HK-2 (cell line): Measurements from ENCODE around the gene IRF9.

Experiments
- DNase-seq: peaks from one replicate; pipeline ENCODE4 v3.0.0-alpha.2; 2018; ENCODE audit not compliant: unreplicated experiment

Gene IRF9

DNA sequence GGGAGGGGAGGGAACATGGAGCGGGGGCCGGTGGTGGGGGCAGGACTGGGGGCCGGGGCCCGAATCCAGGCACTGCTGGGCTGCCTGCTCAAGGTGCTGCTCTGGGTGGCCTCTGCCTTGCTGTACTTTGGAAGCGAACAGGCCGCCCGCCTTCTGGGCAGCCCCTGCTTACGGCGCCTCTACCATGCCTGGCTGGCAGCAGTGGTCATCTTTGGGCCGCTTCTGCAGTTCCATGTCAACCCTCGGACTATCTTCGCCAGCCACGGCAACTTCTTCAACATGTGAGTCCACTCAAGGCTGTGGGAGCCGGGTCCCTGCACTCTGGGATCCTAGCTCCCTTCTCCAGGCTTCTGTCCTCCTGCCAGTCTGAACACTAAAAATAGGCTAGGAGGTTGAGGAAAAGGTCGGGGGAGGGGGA is 29.5 kb upstream of the IRF9 start:
- no peak for DNase-seq

DNA sequence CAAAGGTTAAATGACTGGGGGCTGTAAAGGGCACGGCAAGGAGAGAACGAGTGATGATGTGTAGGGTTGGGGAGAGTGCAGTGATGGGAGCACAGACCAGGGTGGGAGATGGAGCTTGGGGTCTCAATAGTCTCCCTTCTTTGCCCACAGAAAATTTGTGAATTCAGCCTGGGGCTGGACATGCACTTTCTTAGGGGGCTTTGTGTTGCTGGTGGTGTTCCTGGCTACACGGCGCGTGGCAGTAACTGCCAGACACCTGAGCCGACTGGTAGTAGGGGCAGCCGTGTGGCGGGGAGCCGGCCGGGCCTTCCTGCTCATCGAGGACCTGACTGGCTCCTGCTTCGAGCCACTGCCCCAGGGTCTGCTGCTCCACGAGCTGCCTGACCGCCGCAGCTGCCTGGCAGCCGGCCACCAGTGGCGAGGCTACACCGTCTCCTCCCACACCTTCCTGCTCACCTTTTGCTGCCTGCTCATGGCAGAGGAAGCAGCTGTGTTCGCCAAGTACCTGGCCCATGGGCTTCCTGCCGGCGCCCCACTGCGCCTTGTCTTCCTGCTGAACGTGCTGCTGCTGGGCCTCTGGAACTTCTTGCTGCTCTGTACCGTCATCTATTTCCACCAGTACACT is 28.9 kb upstream of the IRF9 start:
- DNase-seq: no peak

DNA sequence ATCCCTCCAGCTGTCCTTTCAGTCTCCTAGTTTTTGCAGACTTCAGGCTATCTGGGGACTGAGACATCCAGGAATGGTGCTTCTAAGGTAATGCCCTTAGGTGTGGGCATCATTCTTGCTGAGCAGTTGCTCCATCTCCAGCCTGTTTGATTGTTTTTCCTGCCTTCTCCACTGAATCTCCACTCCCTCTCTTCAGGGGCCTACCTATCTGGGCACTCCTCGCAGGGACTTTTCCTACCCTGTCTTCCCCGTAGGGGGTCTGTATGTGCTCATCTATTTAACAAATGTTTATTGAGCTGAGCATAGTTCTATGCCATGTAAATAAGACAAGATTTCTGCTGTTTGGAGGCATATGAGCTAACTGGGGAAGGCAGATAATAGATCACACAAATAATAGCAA is 28.1 kb upstream of the IRF9 start:
- no peak for DNase-seq

DNA sequence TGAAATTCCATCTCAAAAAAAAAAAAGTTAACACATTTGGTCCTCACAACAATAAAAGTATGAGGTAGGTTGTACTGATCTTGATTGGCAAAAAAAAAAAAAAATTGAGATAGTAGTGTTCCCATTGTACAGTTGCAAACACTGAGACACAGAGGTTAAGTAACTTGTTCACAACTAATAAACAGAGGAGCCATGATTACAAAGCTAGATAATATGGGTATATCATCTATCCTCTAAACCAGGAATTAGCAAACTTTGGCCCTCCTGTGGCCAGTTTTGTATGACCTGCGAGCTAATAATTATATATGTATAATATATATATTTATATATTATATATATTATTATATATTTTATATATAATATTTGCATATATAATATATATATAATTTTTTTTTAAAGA is 27.3 kb upstream of the IRF9 start:
- DNase-seq: no peak

DNA sequence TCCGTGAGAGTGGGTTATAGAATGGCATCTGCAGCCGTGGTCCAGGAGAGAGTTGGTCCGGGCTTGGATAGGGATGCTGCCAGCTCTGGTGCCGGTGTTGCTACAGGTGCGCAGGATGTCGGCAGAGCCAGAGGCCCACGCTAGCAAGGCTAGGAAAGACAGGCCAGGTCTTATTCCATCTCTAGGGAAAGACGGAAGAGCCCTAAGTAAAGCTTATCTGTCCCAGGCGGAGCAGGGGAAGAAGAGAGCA is 25.6 kb upstream of the IRF9 start:
- no peak for DNase-seq

DNA sequence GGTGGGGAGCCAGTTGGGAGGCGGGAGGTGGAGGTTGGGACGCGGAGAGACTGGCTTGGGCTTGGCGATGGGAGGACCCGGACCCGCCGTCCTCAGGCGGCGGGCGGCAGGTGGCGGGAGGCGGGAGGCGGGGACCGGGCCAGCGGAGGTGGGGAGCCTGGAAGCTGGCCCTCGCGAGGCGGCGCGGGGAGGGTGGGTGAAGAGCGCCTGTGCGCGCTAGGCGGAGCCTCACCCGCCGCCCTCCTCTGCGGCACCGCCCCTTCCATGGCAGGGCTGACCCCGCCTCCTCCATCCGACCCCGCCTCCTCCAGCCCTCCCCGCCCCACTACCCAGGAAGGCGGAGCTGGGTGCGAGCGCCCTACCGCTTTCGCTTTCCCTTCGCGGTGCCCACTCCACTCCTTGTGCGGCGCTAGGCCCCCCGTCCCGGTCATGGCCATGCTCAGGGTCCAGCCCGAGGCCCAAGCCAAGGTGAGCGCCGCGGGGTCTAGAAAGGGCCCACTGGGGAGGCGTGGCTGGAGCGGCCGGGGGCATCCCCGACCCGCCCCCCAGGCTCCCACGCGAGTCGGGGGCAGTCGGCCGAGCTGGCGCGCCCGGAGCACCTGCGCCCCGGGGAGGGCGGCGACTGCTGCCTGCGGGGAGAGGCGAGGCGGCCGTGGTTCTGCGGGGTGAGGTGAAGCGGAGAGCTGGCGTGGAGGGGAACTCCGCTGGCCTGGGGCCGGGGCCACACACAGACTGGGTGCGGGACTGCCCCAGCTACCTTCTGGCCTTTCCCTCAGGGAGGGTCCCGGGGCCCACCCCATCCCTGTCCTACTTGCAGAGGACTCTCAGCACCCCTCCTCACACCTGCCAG is 25.0 kb upstream of the IRF9 start, which contains the start of gene PSME1:
Gene PSME1 (plus strand): TSS at position 361 of the 850 bp plus-strand sequence. CDS start 69 bp downstream, at position 430.
- DNase-seq: peak; percentile 91

DNA sequence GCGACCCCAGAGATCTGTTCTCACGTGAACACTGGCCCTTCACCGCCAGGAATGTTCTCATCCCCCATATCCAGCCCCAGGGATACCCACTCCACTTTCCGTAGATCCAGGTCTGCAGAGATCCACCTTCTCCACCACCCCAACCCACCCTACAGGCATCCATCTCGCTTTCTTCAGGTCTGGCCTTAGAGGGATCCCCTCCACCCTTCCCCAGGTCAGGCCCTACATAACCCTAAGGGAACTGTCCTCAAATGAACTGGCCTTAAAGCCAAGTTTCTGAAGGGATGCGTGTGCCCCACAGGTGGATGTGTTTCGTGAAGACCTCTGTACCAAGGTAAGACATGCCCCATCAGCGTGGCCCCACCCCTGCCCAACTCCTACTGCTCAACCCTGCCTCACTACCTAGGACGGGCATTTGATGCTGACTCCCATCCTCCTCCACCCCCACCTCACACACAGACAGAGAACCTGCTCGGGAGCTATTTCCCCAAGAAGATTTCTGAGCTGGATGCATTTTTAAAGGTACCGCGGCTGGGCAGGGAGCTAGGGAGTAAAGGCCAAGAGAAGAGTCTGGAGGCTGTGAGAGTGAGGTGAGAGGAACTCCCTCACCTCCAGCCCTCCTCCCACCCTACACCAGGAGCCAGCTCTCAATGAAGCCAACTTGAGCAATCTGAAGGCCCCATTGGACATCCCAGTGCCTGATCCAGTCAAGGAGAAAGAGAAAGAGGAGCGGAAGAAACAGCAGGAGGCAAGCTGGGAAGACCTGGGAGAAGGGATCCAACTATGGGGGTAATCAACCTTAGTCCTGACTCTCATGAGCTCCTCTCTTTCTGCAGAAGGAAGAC is 24.2 kb upstream of the IRF9 start:
- no peak for DNase-seq

DNA sequence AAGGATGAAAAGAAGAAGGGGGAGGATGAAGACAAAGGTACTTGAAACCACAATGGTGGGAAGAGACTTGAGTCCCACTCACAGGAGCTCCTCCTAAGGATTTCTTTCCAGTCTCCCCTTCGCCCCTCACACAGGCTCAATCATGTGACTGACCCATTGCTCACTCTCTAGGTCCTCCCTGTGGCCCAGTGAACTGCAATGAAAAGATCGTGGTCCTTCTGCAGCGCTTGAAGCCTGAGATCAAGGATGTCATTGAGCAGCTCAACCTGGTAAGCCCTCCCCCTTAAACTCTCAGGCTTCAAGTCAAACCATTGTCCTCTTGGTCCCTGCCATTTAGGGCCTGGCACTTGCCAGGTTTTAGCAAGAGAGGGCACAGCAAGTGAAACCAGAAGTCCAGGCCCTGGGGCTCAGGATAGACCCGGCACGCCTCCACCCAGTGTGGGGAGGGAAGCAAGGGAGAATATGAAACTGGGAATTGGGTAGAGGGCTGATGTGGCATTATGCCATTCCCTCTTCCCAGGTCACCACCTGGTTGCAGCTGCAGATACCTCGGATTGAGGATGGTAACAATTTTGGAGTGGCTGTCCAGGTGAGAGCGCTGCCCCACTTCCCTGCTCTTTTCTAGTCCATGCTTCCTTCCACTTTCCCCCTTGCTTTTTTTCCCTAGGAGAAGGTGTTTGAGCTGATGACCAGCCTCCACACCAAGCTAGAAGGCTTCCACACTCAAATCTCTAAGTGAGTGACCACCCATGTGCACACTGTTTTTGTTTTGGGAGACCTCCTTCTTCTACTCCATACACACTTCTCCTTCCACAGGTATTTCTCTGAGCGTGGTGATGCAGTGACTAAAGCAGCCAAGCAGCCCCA is 23.3 kb upstream of the IRF9 start:
- DNase-seq: no peak

DNA sequence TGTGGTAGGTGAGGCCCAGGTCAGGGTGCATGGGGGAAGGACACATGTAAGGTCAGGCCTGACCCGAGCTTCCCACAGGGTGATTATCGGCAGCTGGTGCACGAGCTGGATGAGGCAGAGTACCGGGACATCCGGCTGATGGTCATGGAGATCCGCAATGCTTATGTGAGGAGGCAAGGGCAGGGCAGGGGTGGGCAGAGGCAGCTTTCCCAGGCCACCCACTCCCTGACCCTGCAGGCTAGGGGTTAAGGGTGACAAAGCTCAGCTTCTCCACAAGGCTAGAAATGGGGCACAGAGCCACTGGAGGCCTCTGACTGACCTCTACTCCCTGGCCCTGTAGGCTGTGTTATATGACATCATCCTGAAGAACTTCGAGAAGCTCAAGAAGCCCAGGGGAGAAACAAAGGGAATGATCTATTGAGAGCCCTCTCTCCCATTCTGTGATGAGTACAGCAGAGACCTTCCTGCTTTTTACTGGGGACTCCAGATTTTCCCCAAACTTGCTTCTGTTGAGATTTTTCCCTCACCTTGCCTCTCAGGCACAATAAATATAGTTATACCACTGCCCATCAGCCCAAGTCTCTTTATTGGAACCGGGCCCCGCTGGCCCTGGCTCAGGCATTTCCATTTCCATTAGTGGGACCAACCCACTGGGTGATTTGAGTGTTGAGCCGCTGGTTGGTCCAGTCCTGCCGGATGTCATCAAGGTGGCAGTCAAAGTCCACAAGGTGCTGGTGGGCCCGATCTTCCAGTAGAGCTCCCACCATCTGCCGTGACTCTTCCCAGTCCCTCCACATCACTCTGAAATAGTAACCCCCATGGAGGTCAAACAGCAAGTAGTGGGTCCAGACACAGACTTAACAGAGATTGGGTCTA is 22.4 kb upstream of the IRF9 start:
- no peak for DNase-seq

DNA sequence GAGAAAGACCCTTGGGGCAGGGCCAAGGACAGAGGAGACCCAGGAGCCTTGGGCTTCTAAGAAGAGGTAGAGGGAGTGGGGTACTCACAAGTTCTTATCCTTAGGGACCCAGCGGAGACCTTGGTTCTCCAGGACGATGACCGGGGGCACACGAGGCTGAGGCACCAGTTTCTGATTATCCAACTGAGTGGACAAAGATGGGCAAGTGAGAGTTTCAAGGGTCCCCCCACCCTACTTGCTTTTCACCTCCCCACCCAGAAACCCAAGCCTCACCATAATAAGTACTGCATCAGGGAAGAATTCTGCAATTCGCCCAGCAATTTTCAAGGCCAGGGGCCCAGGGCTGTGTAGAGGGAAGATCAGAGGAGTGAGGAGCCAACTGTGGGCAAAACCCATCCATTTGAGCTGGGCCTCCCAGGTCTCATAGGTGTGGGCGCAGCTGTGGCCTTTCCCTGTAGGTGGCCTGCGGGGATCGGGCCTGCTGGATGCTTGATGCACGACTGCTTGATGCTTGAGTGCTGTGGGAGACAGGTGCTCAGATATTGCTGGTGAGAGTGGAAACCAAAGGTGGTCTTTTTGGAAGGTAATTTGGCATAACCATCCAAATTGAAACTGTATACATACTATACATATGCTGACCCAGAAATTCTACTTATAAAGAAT is 21.7 kb upstream of the IRF9 start:
- DNase-seq: no peak

DNA sequence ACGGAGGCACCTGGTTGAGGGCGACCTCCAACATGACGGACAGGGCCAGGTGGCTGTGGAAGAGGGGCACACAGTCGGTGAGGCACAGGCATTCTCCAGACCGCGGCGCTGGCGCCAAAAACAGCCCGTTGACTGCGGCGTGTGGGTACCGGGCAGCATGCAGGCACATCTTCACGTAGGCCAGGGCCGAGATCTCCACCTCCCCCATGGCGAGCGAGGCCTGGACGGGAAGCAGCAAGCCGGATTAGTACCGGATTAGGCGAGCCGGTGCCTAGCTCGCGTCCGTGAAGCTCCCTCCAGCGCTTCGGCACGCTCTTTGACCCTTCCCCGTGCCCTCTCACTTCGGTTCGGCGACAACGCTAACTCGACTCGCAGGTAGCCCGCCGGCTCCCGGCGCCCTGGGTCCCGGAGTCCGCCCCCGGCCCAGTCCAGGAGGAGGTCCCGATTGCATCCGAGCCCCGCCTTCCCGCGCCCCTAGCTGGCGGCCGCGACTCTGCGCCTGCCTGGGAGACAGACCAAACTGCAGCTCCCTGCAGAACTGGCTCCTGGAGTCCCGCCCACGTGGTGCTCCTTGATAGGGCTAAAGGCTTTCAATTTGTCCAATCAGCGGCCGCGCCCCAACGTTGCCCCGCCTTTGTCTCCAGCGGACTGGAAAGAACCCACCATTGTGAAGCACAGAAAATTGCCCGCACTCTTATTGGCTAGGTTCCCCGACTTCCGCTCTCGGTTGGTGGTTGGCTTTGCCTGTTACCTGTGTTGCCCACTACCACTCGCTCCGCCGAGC is 19.8 kb upstream of the IRF9 start, which contains the start of gene EMC9:
Gene EMC9 (minus strand): TSS at position 495 of the 784 bp plus-strand sequence. CDS start 287 bp downstream, at position 208.
- peak; percentile 99 for DNase-seq

DNA sequence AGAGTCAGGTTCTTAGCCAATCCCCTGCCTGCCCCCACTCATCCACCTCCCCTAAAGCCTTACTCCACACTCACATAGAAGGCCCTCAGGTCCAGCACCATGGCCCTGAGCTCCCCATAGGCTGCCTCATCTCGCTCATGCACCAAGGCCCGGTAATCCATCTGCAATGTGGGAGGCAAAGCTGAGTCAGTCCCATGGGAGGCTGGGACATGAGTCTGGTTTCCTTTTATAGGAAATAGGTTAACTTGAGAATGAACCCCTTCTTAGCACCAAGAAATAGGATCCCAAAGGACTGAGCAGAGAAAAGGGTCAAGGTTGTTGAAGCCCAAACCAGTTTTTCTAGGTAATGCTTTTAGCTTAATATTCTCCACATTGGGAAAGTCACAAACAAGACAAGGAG is 17.6 kb upstream of the IRF9 start:
- DNase-seq: no peak

DNA sequence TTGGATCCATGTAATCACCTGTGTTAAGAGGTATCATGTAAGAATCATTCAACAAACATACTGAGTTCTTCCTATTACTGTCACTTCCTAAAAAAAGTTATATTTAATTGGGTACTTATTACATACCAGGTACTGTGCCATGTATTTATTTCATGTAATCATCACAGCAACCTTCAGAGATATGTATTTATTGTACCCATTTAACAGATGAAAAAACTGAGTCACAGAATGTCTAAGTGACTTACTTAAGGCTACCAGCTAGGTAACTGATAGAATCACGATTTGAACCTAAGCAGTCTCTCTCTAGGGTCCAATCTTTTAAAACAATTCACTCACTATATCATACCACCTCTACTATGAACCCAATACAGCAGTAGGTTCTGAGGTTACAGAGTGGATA is 16.6 kb upstream of the IRF9 start:
- no peak for DNase-seq

DNA sequence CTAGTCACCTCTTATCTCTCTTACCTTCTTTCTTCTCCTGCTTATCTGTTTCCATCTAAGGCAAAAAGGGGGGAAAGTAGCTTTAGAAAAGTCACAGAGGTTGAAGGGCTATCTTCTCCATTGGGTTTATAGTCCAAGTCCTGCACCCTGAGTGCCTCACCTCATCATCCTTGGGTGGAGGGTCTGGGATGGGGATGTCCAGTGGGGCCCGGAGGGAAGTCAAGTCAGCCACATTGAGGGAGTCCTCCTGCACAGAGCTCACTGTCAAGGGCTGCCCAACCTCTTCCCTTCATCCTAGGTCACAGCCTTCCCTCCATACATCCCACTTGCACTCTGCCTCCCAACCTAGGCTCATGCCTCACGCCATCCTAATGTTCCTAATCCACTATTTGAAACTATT is 15.8 kb upstream of the IRF9 start:
- no peak for DNase-seq

DNA sequence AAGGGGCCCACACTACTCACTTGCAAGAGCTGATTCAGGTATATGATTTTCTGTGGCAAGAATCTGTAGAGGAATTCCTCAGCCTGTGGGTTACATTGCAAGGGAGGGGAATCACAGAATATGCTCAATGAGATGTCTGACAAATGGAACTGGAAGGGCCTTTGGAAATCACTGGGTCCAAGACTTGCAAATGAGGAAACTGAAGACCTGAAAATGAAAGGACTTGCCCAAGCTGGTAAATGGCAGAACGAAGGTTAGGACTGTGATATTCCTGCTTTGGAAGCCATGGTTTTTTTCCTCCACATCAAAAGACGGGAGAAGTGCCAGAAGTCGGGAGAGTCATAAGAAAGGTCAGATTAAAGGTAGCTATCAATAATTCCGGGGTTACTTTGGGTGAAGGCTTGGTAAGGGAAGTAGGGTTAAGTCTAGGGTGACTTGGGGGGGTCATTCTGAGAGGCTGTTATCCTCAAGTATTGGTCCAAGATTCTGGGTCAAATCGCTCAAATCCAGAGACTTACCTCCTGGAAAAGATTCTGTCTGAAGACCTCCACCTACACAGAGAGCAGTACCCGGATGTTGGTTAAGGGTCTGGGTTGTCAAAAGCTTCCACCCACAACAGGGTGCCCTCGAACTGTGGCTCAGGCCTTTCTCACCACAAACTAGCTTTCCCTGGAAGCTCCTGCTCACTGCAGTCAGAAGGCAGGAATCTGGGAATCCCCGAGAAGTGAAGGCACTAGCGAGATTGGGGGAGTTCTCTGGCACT is 15.2 kb upstream of the IRF9 start:
- DNase-seq: no peak

DNA sequence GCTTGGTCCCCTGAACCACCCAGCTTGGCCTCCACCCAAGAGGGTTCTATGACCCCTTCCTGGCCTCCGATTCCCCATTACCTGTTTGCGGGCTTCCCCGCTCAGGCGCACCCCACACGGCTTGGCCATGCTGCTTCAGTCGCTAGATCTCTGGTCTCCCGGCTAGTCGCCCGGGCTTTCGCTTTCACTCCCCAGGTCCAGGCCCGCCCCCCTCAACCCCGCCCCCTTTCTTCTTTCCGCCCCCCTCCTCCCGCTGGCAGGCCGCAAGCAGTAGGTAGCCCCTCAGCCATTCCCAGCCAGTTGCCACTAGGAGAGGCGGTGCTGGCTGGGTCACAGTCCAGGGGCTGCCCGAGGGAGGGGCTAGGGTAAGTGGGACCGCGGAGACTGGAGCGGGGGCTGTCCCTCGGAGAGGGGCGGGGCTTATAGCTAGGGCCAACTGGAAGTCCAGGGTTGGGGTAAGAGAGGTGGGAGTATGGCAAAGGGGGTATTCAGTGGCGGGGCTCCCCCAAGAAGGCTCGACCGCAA is 14.6 kb upstream of the IRF9 start, which contains the start of gene PSME2:
Gene PSME2 (minus strand): TSS at position 158 of the 525 bp plus-strand sequence. CDS start 29 bp downstream, at position 129.
- DNase-seq: peak; percentile 97

DNA sequence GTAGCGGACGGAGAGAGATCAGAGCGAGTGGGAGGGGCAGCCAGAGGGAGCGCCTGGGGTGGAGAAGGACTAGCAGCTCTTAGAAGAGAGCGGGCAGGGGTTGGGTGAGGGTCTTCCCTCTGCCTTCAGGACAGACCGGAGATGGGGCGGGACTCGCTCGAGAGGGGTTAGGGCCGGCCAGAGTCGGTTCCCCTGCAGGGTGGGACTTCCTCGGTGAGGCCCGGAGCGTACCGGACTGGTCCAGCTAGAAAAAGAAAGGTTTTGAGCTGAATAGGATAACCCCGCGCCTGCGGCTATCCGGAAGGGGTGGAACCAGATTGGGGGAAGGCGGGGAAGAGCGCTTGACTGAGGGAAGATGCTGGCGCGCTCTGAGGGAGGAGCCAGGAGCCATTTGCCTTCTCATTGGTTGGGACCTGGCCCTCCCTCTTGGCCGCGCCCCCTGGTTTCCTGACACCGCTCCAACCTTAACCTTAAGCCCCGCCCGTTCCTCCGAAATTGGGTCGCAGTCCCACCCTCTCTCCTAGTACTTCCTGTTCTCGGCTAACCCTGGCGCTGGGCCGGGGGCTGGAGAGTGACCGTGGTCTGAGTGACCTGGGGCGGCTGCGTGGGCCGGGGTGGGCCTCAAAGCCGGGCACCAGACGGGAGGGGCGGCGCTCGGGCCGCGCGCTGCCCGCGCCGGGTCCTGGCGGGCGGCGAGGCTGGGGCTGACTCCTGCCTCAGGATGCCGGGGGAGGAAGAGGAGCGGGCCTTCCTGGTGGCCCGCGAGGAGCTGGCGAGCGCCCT is 13.9 kb upstream of the IRF9 start, which contains the start of gene RNF31:
Gene RNF31 (plus strand): TSS at position 521 of the 783 bp plus-strand sequence. CDS start 201 bp downstream, at position 722.
- peak; percentile 96 for DNase-seq
